GM12878 (cell line): ENCODE data around the gene CDHR4. TPM values are rescaled to one million over a fixed set of nuclear protein-coding genes. Genes with fewer than 3 reads are reported as not detected.

Experiments used
- ATAC-seq: fragments of 200-7000 bp; cut with Tn5 transposase; 3 replicates; pipeline ENCODE4 v1.9.1; 2020; ENCODE audit warnings: mild to moderate bottlenecking, moderate library complexity
- BruUV-seq: library from RNA; stranded (reverse); fragments of 400-500 nt; replicated peaks from 2 replicates; lab custom pipeline; 2021; lab: Mats Ljungman, UMichigan
- CTCF ChIA-PET: fragments of 300-600 bp; sonication (Branson Sonifier 250); formaldehyde crosslinking; extraction: SDS; loops from one replicate; lab custom pipeline; 2021; ENCODE audit warnings: inconsistent platforms; lab: Yijun Ruan, JAX
- POLR2A ChIA-PET: fragments of 350-600 bp; formaldehyde crosslinking; extraction: SDS; loops from one replicate; lab custom pipeline; 2021; ENCODE audit warnings: inconsistent platforms; lab: Charles Lee
- RAD21 ChIA-PET: fragments of 300-600 bp; sonication (Branson Sonifier 250); formaldehyde crosslinking; loops from one replicate; lab custom pipeline; 2023; ENCODE audit warnings: antibody characterized with exemption; ENCODE audit not compliant: unreplicated experiment; lab: Charles Lee
- SMC1A ChIA-PET: fragments of 300-600 bp; sonication (Branson Sonifier 250); formaldehyde crosslinking; loops from one replicate; lab custom pipeline; 2023; ENCODE audit not compliant: unreplicated experiment, uncharacterized antibody; lab: Charles Lee
- DNase-seq: peaks from one replicate; pipeline ENCODE4 v3.0.0-alpha.2; 2011; ENCODE audit warnings: low read depth, low spot score
- FAIRE-seq: peaks from 3 replicates; lab custom pipeline; 2011; peaks lifted over from hg19 to GRCh38; lab: Jason Lieb, UNC
- H2AFZ ChIP-seq: 2 replicates; pipeline ENCODE4 v1.6.0; 2011; ENCODE audit warnings: low read depth, low read length, control low read depth; ENCODE audit not compliant: control insufficient read depth
- H3K27ac ChIP-seq: 2 replicates; pipeline ENCODE4 v1.5.1; 2011; ENCODE audit warnings: control low read depth; ENCODE audit not compliant: control insufficient read depth, insufficient read depth
- H3K27me3 ChIP-seq, 2 experiments: replicated peaks in 1 of 2; 2 replicates each; pipeline versions ENCODE4 v1.6.0 to v1.6.1; 2011; ENCODE audit warnings: low read length in 1 of 2; ENCODE audit not compliant: control insufficient read depth in 2 of 2, insufficient read depth in 2 of 2
- H3K36me3 ChIP-seq, 2 experiments: 2 replicates each; pipeline ENCODE4 v1.5.1; 2011; ENCODE audit warnings: low read length in 1 of 2; ENCODE audit not compliant: control insufficient read depth in 2 of 2, insufficient read depth in 2 of 2
- H3K4me1 ChIP-seq: 2 replicates; pipeline ENCODE4 v1.6.1; 2011; ENCODE audit warnings: mild to moderate bottlenecking, low read length, moderate library complexity, mixed read lengths; ENCODE audit not compliant: control insufficient read depth, insufficient read depth
- H3K4me2 ChIP-seq: 2 replicates; pipeline ENCODE4 v1.6.0; 2011; ENCODE audit warnings: control low read depth; ENCODE audit not compliant: control insufficient read depth, insufficient read depth
- H3K4me3 ChIP-seq: fragments of 200-600 bp; sonication (generic); 2 replicates; pipeline ENCODE4 v1.5.1; 2016
- H3K79me2 ChIP-seq: 2 replicates; pipeline ENCODE4 v1.6.0; 2011; ENCODE audit warnings: low read length; ENCODE audit not compliant: control insufficient read depth, insufficient read depth
- H3K9ac ChIP-seq: 2 replicates; pipeline ENCODE4 v1.8.0; 2011; ENCODE audit warnings: low read length, control low read depth, mixed read lengths; ENCODE audit not compliant: control insufficient read depth, insufficient read depth
- H3K9me3 ChIP-seq: replicated peaks from 3 replicates; pipeline ENCODE4 v1.5.1; 2011; ENCODE audit warnings: mild to moderate bottlenecking, low read length; ENCODE audit not compliant: control insufficient read depth, insufficient read depth
- H4K20me1 ChIP-seq: 2 replicates; pipeline ENCODE4 v1.6.0; 2011; ENCODE audit not compliant: control insufficient read depth, insufficient read depth
- CHD2 ChIP-seq: IDR thresholded peaks from 2 replicates; pipeline ENCODE4 v1.6.1; 2011; ENCODE audit warnings: low read depth, low read length, improper control_type of control experiment, borderline replicate concordance
- ETV6 ChIP-seq, 2 experiments: fragments of 450-650 bp in 1 of 2; IDR thresholded peaks in 1 of 2; conservative IDR thresholded peaks in 1 of 2; 2 replicates each; pipeline ENCODE4 v1.6.1; 2014; ENCODE audit warnings: antibody characterized with exemption in 1 of 2, borderline replicate concordance in 1 of 2, low read depth in 1 of 2, mild to moderate bottlenecking in 1 of 2, moderate library complexity in 1 of 2
- POLR2AphosphoS2 ChIP-seq: IDR thresholded peaks from 2 replicates; pipeline ENCODE4 v1.6.1; 2011; ENCODE audit warnings: low read depth, mild to moderate bottlenecking, low read length, improper control_type of control experiment, moderate library complexity
- POLR2AphosphoS5 ChIP-seq: IDR thresholded peaks from 2 replicates; pipeline ENCODE4 v1.6.1; 2011; ENCODE audit warnings: mild to moderate bottlenecking, low read length, inconsistent platforms
- RAD51 ChIP-seq: fragments of 450-650 bp; IDR thresholded peaks from 2 replicates; pipeline ENCODE4 v1.6.1; 2016; ENCODE audit warnings: moderate library complexity, mild to moderate bottlenecking, inconsistent platforms
- SMAD5 ChIP-seq: IDR thresholded peaks from 2 replicates; pipeline ENCODE4 v1.6.1; 2016; ENCODE audit warnings: antibody characterized with exemption, low read depth
- ZBED1 ChIP-seq: IDR thresholded peaks from 2 replicates; pipeline ENCODE4 v1.6.1; 2016; ENCODE audit warnings: borderline replicate concordance
- WGBS: methylation state at CpG from one replicate; pipeline ENCODE4 v1.1.6; 2016; ENCODE audit warnings: low lambda C conversion rate; ENCODE audit not compliant: insufficient replicate concordance, insufficient coverage; ENCODE audit errors: missing lambda C conversion rate; 5-methylcytosine and 5-hydroxymethylcytosine counted together
- in situ Hi-C: fragments of 300-500 bp; cut with MboI; formaldehyde crosslinking; loops from 9 replicates; pipeline ENCODE4 v1.14.3; 2018; ENCODE audit warnings: mixed read lengths
- intact Hi-C: fragments of 100-400 bp; cut with micrococcal nuclease; formaldehyde crosslinking; loops from one replicate; pipeline ENCODE4 v1.14.2; 2022; ENCODE audit not compliant: unreplicated experiment
- polyA plus RNA-seq, 11 experiments: library from polyadenylated mRNA; depleted of rRNA in 4 of 11; unstranded in 6 of 11; stranded (reverse) in 5 of 11; fragments of >200 nt; fragmentation: Nextera tagmentation in 4 of 11; fragmentation: Illumina TruSeq in 1 of 11; extraction: Ambion mirVana in 4 of 11; extraction: Trizol in 1 of 11; gene quantifications; 1 replicate in 1 of 11; 2 replicates in 10 of 11; pipeline versions ENCODE4 v1.2.1 to v1.2.3, GENCODE V29; 2011 to 2016; ENCODE audit warnings: inconsistent platforms in 2 of 11, missing spikeins in 2 of 11, low read depth in 1 of 11
- total RNA-seq, 4 experiments: library from RNA; depleted of rRNA in 3 of 4; stranded (reverse); fragments of >200 nt in 3 of 4; fragmentation: Illumina TruSeq in 1 of 4; extraction: Trizol in 1 of 4; gene quantifications; 2 replicates each; pipeline versions ENCODE4 v1.2.1 to v1.2.3, GENCODE V29; 2013 to 2021
- TF ChIP-seq, protein P1 (sequence below): IDR thresholded peaks from 2 replicates; pipeline ENCODE4 v1.6.1; 2012; ENCODE audit warnings: low read depth, low read length, improper control_type of control experiment
- TF ChIP-seq, protein P2 (sequence below): IDR thresholded peaks from 2 replicates; pipeline ENCODE4 v1.6.1; 2011; ENCODE audit warnings: borderline replicate concordance, low read depth, mild to moderate bottlenecking, moderate library complexity, mixed read lengths, low read length; ENCODE audit not compliant: insufficient read depth; ENCODE audit errors: extremely low read length

CDHR4 gene
- total and polyA plus RNA-seq, 10 of the 15 experiments (the other 5 are each of a cell fraction or from before 2014, with no cell fraction given) = not detected

DNA sequence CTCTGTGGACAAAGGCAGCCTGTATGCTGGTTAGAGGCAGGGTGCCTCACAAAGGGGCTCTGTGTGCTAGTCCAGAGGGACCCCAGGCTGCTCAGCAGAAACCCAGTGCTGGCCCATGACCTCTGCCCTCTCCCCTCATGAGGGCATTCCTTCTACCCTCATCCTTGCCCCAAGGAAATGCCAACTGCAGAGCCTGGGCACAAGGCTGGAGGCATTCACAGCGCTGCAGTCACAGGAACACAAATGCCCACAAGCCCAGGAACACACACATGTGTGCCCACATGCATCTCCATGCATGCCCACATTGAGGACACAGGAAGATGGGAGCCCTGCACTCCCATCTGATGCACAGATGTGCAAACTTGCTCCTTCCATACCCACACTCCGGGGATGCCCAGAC is 7.2 kb upstream of the CDHR4 start:
- peak overlapping the region; percentile 89 for H3K4me2 ChIP-seq
- H3K9ac ChIP-seq = peak overlapping the region; percentile 57
- peaks cover 0 to 4% of the 10 kb centered on the region in 2 experiments; a peak in 3 of 4 replicates for H3K36me3 ChIP-seq
- in situ Hi-C loops = no loop called here
- no peaks in the 10 kb centered on the region; the same call in 1 of the 2 replicates for H3K79me2 ChIP-seq
- SMC1A ChIA-PET = interaction anchor here (0.7 to 9.4 kb wide), 7 partner anchors 20 to 93 kb away, joined by 3 to 146 read pairs (median 3); partner anchors contain the start of gene IP6K1
- no TSS peak for BruUV-seq
- H3K4me1 ChIP-seq = peaks cover 43% of the 10 kb centered on the region
- DNase-seq (no peak), FAIRE-seq (peak; percentile 72), ATAC-seq (no peak)
- POLR2A ChIA-PET = interaction anchor here (1.0 to 2.1 kb wide), 4 partner anchors 14 to 910 kb away, joined by 3 to 7 read pairs (median 4); no protein-coding TSS in a partner anchor
- no peaks in the 10 kb centered on the region; a peak in 1 of 4 replicates for H3K27me3 ChIP-seq
- CTCF ChIA-PET = interaction anchor here (0.9 to 12.0 kb wide), 4 partner anchors 10 to 99 kb away, joined by 3 to 327 read pairs (median 51); partner anchors contain the start of gene UBA7
- H3K9me3 ChIP-seq = no peaks in the 10 kb centered on the region
- RAD21 ChIA-PET = interaction anchor here (0.7 to 8.0 kb wide), 5 partner anchors 20 to 267 kb away, joined by 3 to 182 read pairs (median 5); partner anchors contain the start of gene MON1A
- WGBS = 29% methylated on average over 2 of the region's 2 CpGs
- intact Hi-C loops = no loop called here
- H3K4me3 ChIP-seq = peak overlapping the region; percentile 62; the same call in 1 of the 2 replicates
- H2AFZ ChIP-seq = no peak overlapping the region
- TF ChIP-seq SMAD5 = 0 out of 2 replicates have a peak, but pooled peaks have one; percentile 4
- no peak for TF ChIP-seq ZBED1
- H4K20me1 ChIP-seq = no peaks in the 10 kb centered on the region
- peak overlapping the region; percentile 80 for H3K27ac ChIP-seq

DNA sequence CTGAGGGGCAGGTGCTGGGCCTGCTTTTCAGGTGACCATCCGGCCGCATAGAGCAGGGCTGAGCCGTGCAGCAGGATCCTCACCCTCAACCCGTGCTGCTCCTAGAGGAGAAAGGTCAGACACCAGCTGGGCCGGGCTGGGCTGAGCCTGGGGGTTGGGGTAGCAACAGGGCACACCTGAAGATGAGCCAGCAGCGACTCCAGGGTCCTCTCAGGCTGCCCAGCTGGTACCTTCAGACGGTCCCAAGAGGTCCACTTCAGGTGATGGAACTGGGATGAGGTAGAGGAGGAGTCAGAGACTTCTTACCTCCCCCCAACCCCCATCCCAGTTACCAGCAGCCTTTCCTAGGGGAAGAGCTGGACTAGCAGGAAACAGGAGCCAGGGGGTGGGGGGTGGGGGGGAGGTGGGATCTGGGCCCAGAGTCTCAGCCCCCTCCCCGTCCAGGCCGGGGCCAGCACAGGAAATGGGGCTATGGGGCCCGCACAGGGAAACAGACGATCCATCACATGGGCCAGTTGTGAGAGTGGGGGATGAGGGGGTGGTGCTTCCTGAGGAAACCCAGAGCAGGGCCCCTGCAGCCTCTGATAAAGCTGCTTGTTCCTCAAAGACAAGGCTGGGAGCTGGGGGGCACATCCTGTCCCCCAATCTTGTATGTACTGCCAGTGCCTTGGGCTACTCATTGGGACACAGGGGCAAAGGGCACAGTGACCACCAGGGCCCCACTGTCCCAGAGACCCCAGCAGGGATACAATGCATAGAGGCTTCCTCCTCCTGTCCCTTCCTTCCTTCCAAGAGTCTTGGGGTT is 6.4 kb upstream of the CDHR4 start:
- in situ Hi-C loops (no loop called here), intact Hi-C loops (no loop called here)
- Histone ChIP-seq H3K4me3 (peak overlapping the region; percentile 62; the same call in 1 of the 2 replicates), H3K36me3 (peaks cover 0 to 3% of the 10 kb centered on the region in 2 experiments; a peak in 2 of 4 replicates), H3K79me2 (no peaks in the 10 kb centered on the region; the same call in 1 of the 2 replicates), H4K20me1 (no peaks in the 10 kb centered on the region), H3K27me3 (no peaks in the 10 kb centered on the region; a peak in 1 of 4 replicates), H3K9me3 (no peaks in the 10 kb centered on the region), H2AFZ (no peak overlapping the region), H3K9ac (peak overlapping the region; percentile 57), H3K4me2 (peak overlapping the region; percentile 89), H3K27ac (peak overlapping the region; percentile 80), H3K4me1 (peaks cover 43% of the 10 kb centered on the region)
- FAIRE-seq (peak; percentile 86), DNase-seq (no peak), ATAC-seq (peak; percentile 29)
- ChIA-PET CTCF (interaction anchor here (1.3 to 12.0 kb wide), 7 partner anchors 10 to 266 kb away, joined by 3 to 327 read pairs (median 5); partner anchors contain the start of genes MON1A, MST1R and UBA7), POLR2A (interaction anchor here (1.0 to 2.1 kb wide), 8 partner anchors 7 to 909 kb away, joined by 3 to 15 read pairs (median 4); partner anchors contain the start of gene UBA7), RAD21 (interaction anchor here (0.7 to 8.0 kb wide), 10 partner anchors 7 to 266 kb away, joined by 4 to 182 read pairs (median 8); partner anchors contain the start of genes IP6K1, MON1A and UBA7), SMC1A (interaction anchor here (0.7 to 9.4 kb wide), 11 partner anchors 8 to 266 kb away, joined by 3 to 146 read pairs (median 3); partner anchors contain the start of genes GMPPB, IP6K1 and UBA7)
- WGBS = 12% methylated on average over 11 of the region's 11 CpGs
- BruUV-seq = no TSS peak
- TF ChIP-seq POLR2AphosphoS2 (peak; percentile 14; the same call in 1 of the 2 replicates), RAD51 (peak; percentile 40; the same call in 1 of the 2 replicates), POLR2AphosphoS5 (peak; percentile 52; the same call in 1 of the 2 replicates), ETV6 (conservative IDR thresholded peaks at IDR 0.05 in 1 of 2, IDR thresholded peaks at IDR 0.05 in 1 of 2; ENCODE audit: borderline replicate concordance in 1 of 2, low read depth in 1 of 2) (peak in 1 of 2 experiments; percentile 18; a peak in 1 of 4 replicates), CHD2 (peak; percentile 50; the same call in 1 of the 2 replicates)
- TF ChIP-seq, protein P1, sequence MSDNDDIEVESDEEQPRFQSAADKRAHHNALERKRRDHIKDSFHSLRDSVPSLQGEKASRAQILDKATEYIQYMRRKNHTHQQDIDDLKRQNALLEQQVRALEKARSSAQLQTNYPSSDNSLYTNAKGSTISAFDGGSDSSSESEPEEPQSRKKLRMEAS = peak; percentile 14; the same call in 1 of the 2 replicates
- TF ChIP-seq, protein P2, sequence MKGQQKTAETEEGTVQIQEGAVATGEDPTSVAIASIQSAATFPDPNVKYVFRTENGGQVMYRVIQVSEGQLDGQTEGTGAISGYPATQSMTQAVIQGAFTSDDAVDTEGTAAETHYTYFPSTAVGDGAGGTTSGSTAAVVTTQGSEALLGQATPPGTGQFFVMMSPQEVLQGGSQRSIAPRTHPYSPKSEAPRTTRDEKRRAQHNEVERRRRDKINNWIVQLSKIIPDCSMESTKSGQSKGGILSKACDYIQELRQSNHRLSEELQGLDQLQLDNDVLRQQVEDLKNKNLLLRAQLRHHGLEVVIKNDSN = peak; percentile 59
